NCI-H748 treated with DMSO at 0.1 percent for 48 hours (cell line): ENCODE results near the gene SMARCA2.

ENCODE experiments used
- DNase-seq: peaks from one replicate; lab custom pipeline; 2025; lab: John Stamatoyannopoulos, UW

Gene SMARCA2

DNA sequence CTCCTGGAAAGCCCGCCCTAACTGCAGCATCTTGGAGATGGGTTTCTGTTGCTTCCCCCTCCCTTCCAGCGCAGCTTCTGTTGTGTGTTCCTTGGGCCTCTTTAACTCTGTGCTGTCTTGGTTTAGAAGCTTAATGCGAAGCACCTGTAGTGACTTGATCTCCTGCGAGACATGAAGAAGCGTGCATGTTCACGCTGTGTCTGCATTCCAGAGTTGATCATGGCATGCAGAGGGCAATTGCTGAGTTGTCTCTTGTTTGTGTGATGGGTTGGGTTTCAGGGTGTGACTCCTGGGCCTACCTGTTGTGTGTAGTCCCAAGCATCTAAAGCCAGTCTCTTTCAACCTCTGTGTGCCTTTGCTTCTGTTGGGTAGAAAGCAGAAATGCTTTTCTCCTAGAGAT, 155.6 kb downstream of the SMARCA2 start:
- DNase-seq: no peak

DNA sequence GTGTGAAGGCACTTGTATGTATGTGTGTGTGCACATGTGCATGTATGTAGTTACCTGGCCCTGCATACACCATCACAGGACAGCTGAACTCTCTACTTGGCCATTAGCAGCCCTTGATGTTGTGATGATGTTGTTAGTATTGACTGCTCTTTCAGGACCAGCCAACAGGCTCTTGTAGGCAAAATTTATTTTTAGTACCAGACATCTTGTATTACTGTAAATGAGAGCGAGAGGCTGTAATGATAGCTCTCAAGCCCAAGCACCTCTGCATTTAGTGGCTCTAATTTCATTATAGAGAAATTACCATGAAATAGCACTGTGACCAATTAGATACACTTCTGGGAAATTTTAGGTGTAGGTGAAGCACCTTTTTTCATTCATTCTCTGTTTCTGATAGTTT, 158.0 kb downstream of the SMARCA2 start:
- no peak for DNase-seq

DNA sequence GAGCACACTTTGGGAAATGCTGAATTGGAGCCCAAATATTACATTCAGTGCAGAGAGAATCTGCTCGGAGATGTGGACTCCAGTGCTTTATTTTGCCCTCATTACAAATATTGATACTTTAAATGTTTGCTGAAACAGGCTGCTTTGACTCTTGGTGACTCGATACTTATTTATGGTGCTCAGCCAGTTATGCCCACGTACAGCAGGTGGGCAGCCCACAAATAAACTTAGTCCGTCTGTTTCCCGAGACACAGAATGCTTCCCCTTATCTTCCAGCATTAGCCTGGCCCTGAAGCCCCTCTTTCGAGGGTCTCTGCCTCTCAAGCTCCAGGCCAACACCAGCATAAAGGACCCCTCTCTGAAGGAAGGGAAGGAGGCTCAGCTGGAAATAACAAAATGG, 158.7 kb downstream of the SMARCA2 start:
- DNase-seq: no peak

DNA sequence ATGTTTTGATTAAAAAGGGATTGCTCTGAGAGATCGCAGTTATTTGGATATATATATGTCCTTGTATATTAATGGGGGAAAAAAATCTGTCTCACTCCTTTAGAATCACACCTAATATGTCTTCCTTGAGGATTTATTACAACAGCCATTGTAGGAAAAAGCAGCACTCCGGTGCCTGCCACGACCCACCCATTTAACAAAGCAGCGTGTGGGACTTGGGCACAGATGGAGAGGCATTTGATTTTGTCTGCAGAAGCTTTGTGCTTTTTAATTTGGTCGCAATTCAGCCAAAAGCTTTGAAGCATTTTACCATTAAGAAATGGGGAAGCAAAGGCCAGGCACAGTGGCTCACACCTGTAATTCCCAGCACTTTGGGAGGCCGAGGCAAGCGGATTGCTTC, 159.2 kb downstream of the SMARCA2 start:
- no peak for DNase-seq

DNA sequence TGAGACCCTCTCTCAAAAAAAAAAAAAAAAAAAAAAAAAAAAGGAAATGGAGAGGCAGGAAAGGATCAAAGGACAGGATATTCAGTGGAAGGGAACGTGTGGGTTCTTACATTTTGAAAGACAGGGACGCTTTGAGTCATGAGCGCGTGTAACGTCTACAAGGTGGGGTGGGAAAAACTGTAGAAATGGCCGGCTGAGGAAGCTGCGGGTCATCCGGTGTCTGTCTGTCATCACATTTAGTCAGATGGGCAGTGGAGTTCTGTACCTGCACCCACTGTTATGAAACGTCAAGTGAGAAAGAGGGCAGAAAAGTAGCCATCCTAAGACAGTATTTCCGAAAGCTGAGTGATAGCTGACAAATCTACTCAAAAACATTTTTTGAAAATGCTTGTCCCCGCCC, 159.8 kb downstream of the SMARCA2 start:
- DNase-seq: no peak

DNA sequence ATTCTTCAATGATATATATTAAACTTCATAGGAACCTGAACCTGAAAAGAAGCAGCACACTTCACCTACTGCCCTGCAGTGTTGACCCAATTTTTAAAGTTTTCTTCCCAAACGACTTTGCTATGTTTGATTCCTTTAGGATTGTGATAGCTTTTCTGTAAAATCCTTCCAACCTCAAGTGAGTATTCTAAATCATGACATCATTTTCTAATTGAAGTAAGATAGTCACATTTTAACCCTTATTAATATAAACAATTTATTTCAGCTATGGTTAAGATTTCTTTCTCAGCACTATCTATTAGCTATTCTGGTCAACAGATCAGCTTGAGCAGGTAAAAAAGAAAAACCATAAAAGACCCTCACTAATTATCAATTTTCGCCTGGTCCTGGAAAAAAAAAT, 162.0 kb downstream of the SMARCA2 start:
- no peak for DNase-seq

DNA sequence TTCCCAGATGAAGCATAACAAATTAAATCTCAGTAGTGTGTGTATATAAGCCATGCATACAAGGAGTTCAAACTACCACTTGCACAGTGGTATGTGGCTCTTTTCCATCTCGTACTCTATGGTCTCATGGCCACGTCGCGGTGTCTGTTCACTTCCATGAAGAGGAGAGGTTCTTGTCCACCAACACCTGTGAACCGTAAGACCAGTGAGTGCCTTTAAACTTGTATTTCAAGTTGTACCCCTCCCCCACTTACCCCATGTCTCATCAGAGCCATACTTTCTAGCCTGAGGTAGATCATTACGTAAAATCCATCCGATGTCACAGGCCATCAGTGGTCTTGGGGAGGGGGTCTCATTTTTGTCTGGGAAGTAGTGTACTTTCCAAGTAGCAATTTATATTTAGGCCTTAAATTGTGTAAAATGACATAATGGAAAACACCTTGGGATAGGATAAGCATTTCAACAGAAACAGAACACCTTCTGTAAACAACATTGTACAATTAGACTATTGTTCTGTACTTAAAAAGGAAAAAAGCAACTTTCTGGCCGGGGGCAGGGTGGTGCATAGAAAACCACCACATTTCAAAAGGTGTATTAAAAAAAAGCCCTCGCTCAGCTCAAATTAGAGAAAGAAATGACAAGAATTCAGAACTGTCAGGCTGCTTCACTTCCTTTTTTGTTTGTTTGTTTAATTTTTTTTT, 163.0 kb downstream of the SMARCA2 start:
- DNase-seq: no peak

DNA sequence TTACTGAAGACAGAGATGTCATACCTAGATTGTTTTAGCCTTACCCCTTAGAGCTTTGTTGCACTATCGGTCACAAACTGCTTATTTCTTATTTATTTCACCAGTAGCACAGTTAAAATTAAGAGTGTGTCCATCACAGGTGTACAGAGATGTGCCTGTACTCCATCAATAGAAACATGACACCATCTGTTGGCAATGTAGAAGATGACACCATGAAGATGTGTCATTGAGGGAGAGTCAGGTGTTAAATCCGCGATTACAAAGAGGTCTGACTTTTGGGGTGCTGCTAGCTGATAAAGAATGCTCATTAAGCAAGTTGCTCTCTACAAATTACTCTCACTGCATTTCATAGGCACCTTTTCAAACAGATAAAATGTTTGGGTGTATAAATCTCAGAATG, 164.4 kb downstream of the SMARCA2 start:
- DNase-seq: no peak

DNA sequence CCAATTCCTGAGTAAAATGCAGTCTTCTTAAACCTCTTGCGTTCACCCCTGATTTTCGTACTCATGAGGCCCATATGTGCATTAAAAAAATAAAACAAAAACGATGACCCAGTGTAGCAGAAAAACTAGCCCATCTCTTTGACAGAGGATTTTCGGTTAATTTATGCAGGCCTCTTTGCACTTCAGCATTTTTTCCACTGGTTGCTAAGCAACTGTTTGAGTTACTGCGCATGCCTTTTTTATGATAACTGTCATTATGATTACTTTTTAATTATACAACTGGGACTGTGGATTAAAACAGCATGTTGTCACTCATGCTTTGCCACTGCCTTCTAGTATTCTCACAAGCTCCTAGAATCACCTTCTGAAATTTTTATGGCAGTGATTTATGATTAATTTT, 165.0 kb downstream of the SMARCA2 start:
- no peak for DNase-seq

DNA sequence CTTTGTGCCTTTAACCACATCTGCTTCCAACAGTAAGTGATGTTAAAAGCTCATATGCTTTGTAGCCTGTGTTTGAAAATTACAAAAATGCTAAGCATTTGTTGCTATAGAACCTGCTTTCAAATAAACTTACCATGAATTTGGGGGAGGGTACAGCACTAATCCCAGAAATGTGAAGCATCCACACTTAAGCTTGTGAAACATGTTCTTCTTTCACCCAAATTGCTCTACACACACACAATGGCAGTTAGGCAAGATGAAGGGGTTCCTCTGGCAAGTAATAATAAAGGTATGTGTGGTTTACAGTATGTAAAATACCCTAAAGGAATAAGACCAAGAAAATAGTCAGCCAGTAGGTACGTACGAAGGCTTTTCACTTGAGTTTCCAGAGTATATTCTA, 165.6 kb downstream of the SMARCA2 start:
- DNase-seq: no peak

DNA sequence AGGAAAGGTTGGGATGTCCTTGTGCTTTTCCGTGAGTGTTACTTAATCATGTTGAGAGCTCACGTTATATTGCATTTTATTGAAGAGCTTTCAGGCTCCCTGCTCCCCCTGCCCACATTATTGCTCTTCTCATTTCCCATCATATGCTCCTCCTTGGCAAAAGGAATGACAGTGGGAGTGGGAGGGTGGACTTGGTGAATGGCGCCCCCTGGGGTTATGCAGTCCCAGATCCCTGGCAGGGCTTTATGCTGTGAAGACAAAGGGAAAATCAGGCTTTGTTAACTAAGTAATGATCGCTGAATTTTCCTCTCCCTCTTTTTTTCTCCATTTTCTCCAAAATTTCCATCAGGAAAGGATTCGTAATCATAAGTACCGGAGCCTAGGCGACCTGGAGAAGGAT, 166.6 kb downstream of the SMARCA2 start:
- DNase-seq: no peak

DNA sequence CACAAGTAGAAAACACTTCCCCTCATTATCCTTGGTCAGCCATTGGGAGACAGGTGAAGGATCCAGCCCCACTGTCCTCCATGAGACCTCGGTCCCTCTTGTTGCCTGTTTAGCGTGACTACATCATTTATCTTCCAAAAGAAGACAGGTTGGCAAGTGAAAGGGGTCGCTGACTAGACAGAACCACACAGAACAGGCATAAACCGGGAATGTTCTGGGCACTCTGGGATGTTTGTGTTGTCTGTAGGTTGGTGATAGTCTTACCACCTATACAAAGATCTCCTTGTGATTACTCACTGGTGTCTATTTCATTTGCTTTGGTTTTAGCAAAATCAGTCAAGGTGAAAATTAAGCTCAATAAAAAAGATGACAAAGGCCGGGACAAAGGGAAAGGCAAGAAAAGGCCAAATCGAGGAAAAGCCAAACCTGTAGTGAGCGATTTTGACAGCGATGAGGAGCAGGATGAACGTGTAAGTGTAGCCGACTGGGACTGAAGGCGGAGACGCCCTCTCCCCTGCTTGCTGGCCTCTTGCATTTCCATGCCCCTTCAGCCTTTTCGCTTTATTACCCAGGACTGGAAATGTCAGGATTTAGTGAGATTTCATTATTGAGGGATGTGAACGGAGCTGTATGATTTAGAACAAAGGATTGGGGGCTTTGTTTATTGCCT, 175.9 kb downstream of the SMARCA2 start:
- no peak for DNase-seq

DNA sequence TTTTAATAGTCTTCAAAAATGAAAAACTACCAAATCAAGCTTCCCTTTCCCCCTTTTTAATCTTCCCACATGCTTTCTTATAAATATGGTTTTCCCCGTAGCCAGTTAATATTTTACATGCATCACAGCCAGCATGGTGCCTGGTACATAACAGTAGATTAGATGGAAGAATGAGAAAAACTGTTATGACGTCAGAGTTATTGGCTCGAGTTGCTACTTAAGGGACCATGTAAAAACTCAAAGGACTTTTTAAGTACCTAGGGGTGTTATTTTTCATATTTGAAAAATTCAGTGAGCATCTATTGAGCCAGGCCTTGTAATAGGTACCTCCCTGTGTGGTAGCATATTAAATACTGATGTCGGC, 176.4 kb downstream of the SMARCA2 start:
- DNase-seq: no peak

DNA sequence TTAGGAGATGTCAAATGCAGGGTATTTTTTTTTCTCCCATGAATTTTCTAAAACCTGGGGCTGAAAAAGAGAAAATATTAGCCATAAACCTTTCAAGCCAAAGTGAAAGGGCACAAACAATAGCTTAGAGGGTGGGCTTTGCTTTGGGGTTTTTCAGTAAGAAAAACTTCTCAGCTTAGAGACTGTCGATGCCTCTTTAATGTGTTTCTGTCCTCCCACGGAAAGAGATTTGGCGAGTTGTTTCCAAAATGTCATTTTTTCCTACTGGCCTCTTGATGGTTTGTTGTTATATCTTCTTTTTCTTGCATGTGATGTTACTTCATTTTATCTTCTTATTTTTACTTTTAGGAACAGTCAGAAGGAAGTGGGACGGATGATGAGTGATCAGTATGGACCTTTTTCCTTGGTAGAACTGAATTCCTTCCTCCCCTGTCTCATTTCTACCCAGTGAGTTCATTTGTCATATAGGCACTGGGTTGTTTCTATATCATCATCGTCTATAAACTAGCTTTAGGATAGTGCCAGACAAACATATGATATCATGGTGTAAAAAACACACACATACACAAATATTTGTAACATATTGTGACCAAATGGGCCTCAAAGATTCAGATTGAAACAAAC, 177.3 kb downstream of the SMARCA2 start:
- DNase-seq: no peak

DNA sequence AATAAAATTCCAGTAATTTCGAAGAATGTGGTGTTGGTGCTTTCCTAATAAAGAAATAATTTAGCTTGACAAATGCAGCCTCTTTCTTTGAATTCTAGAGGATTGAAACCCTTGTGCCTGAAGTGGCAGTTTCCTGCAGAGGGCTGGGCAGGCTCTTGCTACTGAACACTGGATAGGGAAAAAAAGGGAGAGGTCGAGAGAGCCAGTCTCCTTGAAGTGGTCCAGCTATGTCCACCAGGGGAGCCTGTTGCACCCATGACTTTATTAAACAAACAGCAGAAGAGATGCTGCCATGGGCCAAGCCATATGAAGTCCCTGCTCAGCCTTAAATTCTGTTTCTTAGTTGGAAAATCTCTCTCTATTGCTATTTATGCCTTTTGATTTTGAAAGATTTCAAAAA, 178.4 kb downstream of the SMARCA2 start:
- DNase-seq: no peak

DNA sequence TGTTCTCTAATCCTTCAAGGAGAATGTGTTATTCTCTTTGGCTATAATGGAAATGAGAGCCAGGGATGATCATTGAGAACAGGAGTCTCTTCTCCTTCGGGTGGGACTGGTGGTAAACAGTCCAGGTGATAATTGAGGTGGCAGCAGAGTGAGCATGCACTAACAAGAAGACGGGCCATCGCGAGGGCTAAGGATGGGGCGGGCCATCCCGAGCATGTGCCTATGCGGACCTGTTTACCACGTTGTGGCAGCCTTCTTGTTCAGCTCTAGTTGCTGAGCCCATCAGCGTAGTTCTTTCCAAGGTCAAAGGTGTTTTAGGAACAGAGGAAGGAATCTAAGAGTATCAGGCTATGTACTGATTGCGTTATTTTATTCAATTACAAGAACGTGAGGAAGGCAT, 180.1 kb downstream of the SMARCA2 start:
- DNase-seq: no peak

DNA sequence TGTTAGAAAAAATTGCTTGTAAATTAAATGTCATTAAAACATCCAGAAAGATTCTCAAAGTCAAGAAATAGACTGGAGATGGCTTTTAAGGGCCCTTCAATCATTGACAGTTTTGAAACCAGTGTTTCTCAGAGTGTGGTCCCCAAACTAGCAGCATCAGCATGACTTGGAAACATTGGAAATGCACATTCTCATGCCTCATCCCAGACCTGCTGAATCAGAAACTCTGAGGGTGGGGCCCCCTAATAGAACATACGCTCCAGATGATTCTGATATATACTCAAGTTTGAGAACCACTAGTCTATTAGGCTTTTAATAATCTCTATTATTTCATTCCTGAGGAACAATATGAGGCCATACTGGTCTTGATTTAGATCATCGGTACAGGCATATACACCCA, 181.6 kb downstream of the SMARCA2 start:
- no peak for DNase-seq

DNA sequence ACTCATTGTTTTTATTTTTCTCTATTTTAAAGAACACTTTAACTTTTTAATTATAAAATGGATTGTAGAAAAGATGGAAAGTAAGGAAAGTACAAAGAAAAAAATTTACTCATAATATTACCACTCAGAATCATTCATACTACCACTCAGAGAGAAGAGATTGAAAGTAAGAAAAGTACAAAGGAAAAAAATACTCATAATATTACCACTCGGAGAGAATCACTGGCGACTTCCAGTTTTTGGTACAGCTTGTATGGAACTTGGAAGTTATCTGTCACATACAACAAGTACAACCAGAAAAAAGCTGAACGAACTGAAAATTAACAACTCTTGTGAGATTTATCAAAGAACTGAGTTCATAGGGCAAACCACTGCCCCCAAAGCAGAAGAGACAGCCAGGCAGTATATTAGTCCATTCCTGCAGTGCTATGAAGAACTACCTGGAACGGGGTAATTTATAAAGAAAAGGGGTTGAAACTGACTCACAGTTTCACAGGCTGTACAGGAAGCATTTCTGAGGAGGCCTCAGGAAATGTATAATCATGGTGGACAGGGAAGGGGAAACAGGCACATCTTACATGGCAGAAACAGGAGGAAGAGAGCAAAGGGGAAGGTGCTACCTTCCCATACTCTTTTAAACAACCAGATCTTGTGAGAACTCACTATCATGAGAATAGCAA, 183.9 kb downstream of the SMARCA2 start:
- no peak for DNase-seq

DNA sequence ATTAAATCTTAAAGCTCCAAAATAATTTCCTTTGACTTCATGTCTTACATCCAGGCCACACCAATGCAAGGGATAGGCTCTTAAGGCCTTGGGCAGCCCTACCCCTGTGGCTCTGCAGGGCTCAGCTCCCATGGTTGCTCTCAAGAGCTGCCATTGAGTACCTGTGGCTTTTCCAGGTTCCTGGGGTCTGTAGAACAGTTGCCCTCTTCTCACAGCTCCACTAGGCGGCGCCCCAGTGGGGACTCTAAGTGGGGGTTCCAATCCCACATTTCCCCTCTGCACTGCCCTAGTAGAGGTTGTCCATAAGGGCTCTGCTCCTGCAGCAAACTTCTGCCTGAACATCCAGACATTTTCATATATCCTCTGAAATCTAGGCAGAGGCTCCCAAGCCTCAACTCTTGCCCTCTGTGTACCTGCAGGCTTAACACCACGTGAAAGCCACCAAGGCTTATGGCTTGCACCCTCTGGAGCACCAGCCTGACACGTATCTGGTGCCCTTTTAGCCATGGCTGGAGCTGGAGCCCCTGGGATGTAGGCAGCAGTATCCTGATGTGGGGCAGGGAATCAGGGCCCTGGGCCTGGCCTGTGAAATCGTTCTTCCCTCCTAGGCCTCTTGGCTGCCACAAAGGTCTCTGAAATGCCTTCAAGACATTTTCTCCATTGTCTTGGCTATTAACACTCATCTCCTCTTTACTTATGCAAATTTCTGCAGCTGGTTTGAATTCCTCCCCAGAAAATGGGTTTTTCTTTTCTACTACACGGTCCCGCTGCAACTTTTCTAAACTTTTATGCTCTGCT, 185.1 kb downstream of the SMARCA2 start:
- no peak for DNase-seq

DNA sequence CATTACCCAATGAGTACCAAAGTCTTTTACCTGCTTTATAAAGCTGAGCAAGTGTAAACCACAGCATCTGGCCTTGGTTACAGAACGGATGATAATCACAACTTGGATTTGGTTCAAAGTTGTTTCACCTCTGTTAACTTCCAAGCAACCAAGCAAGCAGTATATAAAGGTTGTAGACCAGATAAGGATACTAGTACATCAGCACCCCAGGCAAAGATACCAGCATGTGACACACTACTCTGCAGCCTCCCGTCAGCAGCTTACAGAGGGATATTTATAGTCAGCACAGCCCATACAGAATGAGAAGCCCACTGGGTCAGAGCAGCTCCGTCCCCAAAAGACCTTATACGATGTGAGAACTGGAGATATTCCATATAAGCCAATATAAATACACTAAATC, 193.3 kb downstream of the SMARCA2 start:
- DNase-seq: no peak

DNA sequence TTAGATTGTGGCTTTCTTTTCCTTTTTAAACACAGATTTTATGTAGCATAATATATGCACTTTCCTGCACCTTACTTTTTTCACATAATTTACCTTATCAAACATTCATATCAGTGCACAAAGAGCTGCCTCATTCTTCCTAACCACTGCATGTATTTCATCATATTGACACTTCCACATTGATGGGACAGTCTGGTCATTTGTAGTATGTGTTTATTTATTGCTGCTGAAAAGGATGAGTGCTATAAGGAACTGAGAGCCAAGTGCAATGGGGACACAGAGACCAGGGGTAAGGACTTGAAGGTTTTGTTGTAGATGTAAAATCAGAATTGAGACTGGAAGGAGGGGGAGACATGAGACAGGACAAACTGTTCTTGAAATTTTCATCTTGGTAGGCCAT, 193.8 kb downstream of the SMARCA2 start:
- no peak for DNase-seq

DNA sequence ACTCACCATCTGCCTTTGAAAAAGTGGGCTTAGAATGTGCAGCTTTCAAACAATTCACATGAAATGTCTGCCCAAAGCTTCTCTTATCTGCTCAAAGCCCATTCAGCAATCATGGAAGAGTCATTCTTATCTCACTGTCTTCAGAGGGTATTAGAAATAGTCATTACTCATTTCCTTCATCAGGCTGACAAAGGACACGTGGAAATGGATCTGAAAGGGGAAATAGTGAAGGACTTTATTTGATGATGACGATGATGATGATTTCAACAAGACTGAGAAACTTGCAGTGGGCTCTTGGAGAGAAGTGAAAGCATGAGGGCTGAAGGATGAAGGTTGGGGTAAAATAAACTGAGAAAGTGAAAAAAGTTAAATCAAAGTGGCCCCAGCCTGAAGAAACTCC, 194.3 kb downstream of the SMARCA2 start:
- DNase-seq: no peak
